HepG2 (cell line): ENCODE measurements around the gene SMIM45.
A peak's percentile ranks its signal among the peaks of the same experiment; 100 is the strongest.

ENCODE experiments used
- AGO1 ChIP-seq: fragments of 200-400 bp; formaldehyde crosslinking; IDR thresholded peaks from 2 replicates; pipeline ENCODE4 v1.6.1; 2017; ENCODE audit warnings: mild to moderate bottlenecking, low read depth, low read length, moderate library complexity; ENCODE audit not compliant: poor library complexity, severe bottlenecking
- FOXC1 ChIP-seq: sonication (generic); formaldehyde crosslinking; IDR thresholded peaks from 2 replicates; pipeline ENCODE4 v1.8.0; 2022; ENCODE audit warnings: mild to moderate bottlenecking, missing genetic modification reagents, borderline replicate concordance
- FOXO4 ChIP-seq: sonication (generic); formaldehyde crosslinking; conservative IDR thresholded peaks from 2 replicates; pipeline ENCODE4 v1.8.1; 2023; ENCODE audit warnings: missing genetic modification reagents
- HNF1B ChIP-seq: sonication (generic); formaldehyde crosslinking; IDR thresholded peaks from 2 replicates; pipeline ENCODE4 v1.5.1; 2020; ENCODE audit warnings: mild to moderate bottlenecking, moderate library complexity, missing genetic modification reagents
- IKZF1 ChIP-seq: fragments of 450-650 bp; IDR thresholded peaks from 2 replicates; pipeline ENCODE4 v1.7.1; 2016
- MAF1 ChIP-seq: sonication (generic); formaldehyde crosslinking; IDR thresholded peaks from 2 replicates; pipeline ENCODE4 v1.5.0; 2020; ENCODE audit warnings: missing genetic modification reagents, borderline replicate concordance
- MIER2 ChIP-seq: IDR thresholded peaks from 2 replicates; pipeline ENCODE4 v1.6.1; 2016; ENCODE audit warnings: missing biosample characterization, missing genetic modification reagents
- NRL ChIP-seq: sonication (generic); formaldehyde crosslinking; IDR thresholded peaks from 2 replicates; pipeline ENCODE4 v1.5.0; 2020; ENCODE audit warnings: missing genetic modification reagents, mild to moderate bottlenecking, moderate library complexity, borderline replicate concordance
- PAX8 ChIP-seq: sonication (generic); formaldehyde crosslinking; IDR thresholded peaks from 2 replicates; pipeline ENCODE4 v1.8.0; 2022; ENCODE audit warnings: mild to moderate bottlenecking, missing genetic modification reagents, borderline replicate concordance
- SCMH1 ChIP-seq: sonication (generic); formaldehyde crosslinking; IDR thresholded peaks from 2 replicates; pipeline ENCODE4 v1.9.0; 2021; ENCODE audit warnings: missing genetic modification reagents, mild to moderate bottlenecking, borderline replicate concordance
- SPEN ChIP-seq: sonication (generic); formaldehyde crosslinking; IDR thresholded peaks from 2 replicates; pipeline ENCODE4 v1.5.1; 2020; ENCODE audit warnings: low read depth, mild to moderate bottlenecking, missing genetic modification reagents
- TCF12 ChIP-seq, 2 experiments: fragments of 450-650 bp in 1 of 2; sonication (generic) in 1 of 2; formaldehyde crosslinking in 1 of 2; IDR thresholded peaks; 2 replicates each; pipeline versions ENCODE4 v1.6.1 to v1.8.0; 2017 to 2022; ENCODE audit warnings: antibody characterized with exemption in 1 of 2, mild to moderate bottlenecking in 1 of 2, missing genetic modification reagents in 1 of 2, moderate library complexity in 1 of 2
- ZBTB25 ChIP-seq: IDR thresholded peaks from 2 replicates; pipeline ENCODE4 v1.6.1; 2018; ENCODE audit warnings: missing genetic modification reagents
- ZFP36L2 ChIP-seq: sonication (generic); formaldehyde crosslinking; IDR thresholded peaks from 2 replicates; pipeline ENCODE4 v1.4.0; 2020; ENCODE audit warnings: missing genetic modification reagents
- ZIK1 ChIP-seq: sonication (generic); formaldehyde crosslinking; IDR thresholded peaks from 2 replicates; pipeline ENCODE4 v1.5.0; 2020; ENCODE audit warnings: mild to moderate bottlenecking, low read depth, missing genetic modification reagents, borderline replicate concordance
- ZNF337 ChIP-seq: sonication (generic); formaldehyde crosslinking; IDR thresholded peaks from 2 replicates; pipeline ENCODE4 v1.5.1; 2020; ENCODE audit warnings: missing genetic modification reagents, low read depth, mild to moderate bottlenecking, borderline replicate concordance
- ZNF501 ChIP-seq: sonication (generic); formaldehyde crosslinking; IDR thresholded peaks from 2 replicates; pipeline ENCODE4 v1.5.1; 2020; ENCODE audit warnings: mild to moderate bottlenecking, moderate library complexity, missing genetic modification reagents
- ZNF576 ChIP-seq: sonication (generic); formaldehyde crosslinking; IDR thresholded peaks from 2 replicates; pipeline ENCODE4 v1.4.0; 2020; ENCODE audit warnings: mild to moderate bottlenecking, missing genetic modification reagents
- ZNF747 ChIP-seq: sonication (generic); formaldehyde crosslinking; IDR thresholded peaks from 2 replicates; pipeline ENCODE4 v1.8.1; 2023; ENCODE audit warnings: missing genetic modification reagents, mild to moderate bottlenecking, borderline replicate concordance
- ZSCAN30 ChIP-seq: sonication (generic); formaldehyde crosslinking; IDR thresholded peaks from 2 replicates; pipeline ENCODE4 v1.5.0; 2020; ENCODE audit warnings: mild to moderate bottlenecking, missing genetic modification reagents

Gene SMIM45

GRCh38 chr22:41946629-41947423 is 5.1 kb upstream of the SMIM45 start, which contains the start of gene CENPM (continued):
- TF ChIP-seq FOXO4, result 0 out of 2 replicates have a peak, but pooled peaks have one; percentile 76
- no peak for TF ChIP-seq TCF12 (IDR thresholded peaks at IDR 0.05)
- TF ChIP-seq TCF12 (CRISPR knock-in tag; IDR thresholded peaks at IDR 0.05), result no peak; the same call in none of the 2 replicates
- TF ChIP-seq IKZF1, result no peak
- TF ChIP-seq NRL (CRISPR knock-in tag), result peak; percentile 40; the same call in 1 of the 2 replicates
- no peak for TF ChIP-seq ZSCAN30 (CRISPR knock-in tag)
- no peak for TF ChIP-seq AGO1
- no peak for TF ChIP-seq MIER2 (CRISPR knock-in tag)
- no peak for TF ChIP-seq ZBTB25 (CRISPR knock-in tag)
- TF ChIP-seq ZFP36L2 (CRISPR knock-in tag), result no peak
- TF ChIP-seq PAX8 (CRISPR knock-in tag), result peak; percentile 96
- peak; percentile 65; the same call in 1 of the 2 replicates for TF ChIP-seq ZNF747 (CRISPR knock-in tag)
- TF ChIP-seq ZNF337, result peak; percentile 77; the same call in 1 of the 2 replicates
- TF ChIP-seq ZNF576 (CRISPR knock-in tag), result no peak; the same call in 1 of the 2 replicates
- no peak for TF ChIP-seq SCMH1
- 0 out of 2 replicates have a peak, but pooled peaks have one; percentile 67 for TF ChIP-seq MAF1
- TF ChIP-seq ZIK1 (CRISPR knock-in tag), result peak; percentile 46; the same call in 1 of the 2 replicates
- peak; percentile 71; the same call in 1 of the 2 replicates for TF ChIP-seq ZNF501 (CRISPR knock-in tag)
- TF ChIP-seq HNF1B, result peak; percentile 46
- TF ChIP-seq FOXC1, result no peak; the same call in 1 of the 2 replicates
- TF ChIP-seq SPEN (CRISPR knock-in tag), result peak; percentile 27; the same call in 1 of the 2 replicates
